Choroid plexus epithelial cell (primary cell): ENCODE results near the gene DNAH12.
"Not testable (repeated sequence)": the region's sequence is repeated elsewhere in the genome, so short reads cannot be mapped to it uniquely, and the experiment has no call there.

ENCODE experiments used
- DNase-seq: peaks from one replicate; pipeline ENCODE4 v3.0.0-alpha.2; 2010; ENCODE audit warnings: low read depth
- H3K4me3 ChIP-seq: 2 replicates; pipeline ENCODE4 v1.5.1; 2011; ENCODE audit warnings: low read depth, mild to moderate bottlenecking, control low read depth, low read length, moderate library complexity
- CTCF ChIP-seq: conservative IDR thresholded peaks from 2 replicates; pipeline ENCODE4 v1.5.1; 2011; ENCODE audit warnings: low read depth, mild to moderate bottlenecking, control low read depth, inconsistent platforms, low read length, moderate library complexity

Gene DNAH12

GRCh38 chr3:57309769-57310360, 234.3 kb downstream of the DNAH12 start:
- no peak for TF ChIP-seq CTCF
- H3K4me3 ChIP-seq: no peak overlapping the region
- DNase-seq: no peak

GRCh38 chr3:57303520-57303919, 240.6 kb downstream of the DNAH12 start:
- DNase-seq, H3K4me3 ChIP-seq: not testable (repeated sequence)

GRCh38 chr3:57298041-57298440, 246.1 kb downstream of the DNAH12 start:
- peak; percentile 27 for DNase-seq
- H3K4me3 ChIP-seq: no peak overlapping the region
- no peak for TF ChIP-seq CTCF

- H3K4me3 ChIP-seq: no peak overlapping the region
- no peak for TF ChIP-seq CTCF
- DNase-seq: no peak
Observed at GRCh38 chr3:57292897-57293526, 251.1 kb downstream of the DNAH12 start.

- no peak for TF ChIP-seq CTCF
- H3K4me3 ChIP-seq: no peak within 1 kb of the TSS
- DNase-seq: no peak
Observed at GRCh38 chr3:57292159-57292896, 251.8 kb downstream of the DNAH12 start, which contains the start of gene ASB14. Gene ASB14, minus strand, starts transcription at chr3:57292685. Its CDS starts 652 bp downstream, at chr3:57292033.

- no peak for DNase-seq
- H3K4me3 ChIP-seq: no peak overlapping the region
- TF ChIP-seq CTCF: no peak
Observed at GRCh38 chr3:57288403-57288802, 255.7 kb downstream of the DNAH12 start.

- no peak for DNase-seq
- H3K4me3 ChIP-seq: no peak overlapping the region
- no peak for TF ChIP-seq CTCF
Observed at GRCh38 chr3:57287205-57287604, 256.9 kb downstream of the DNAH12 start.
